ENCODE data around the gene RPS6KL1.

RPS6KL1 gene

GRCh38 chr14:74892745-74893144, 30.3 kb downstream of the RPS6KL1 start:
- TF ChIP-seq PKNOX1 (IDR thresholded peaks at IDR 0.05) (no peak), FOXK2 (IDR thresholded peaks at IDR 0.05) (no peak), SP1 (IDR thresholded peaks at IDR 0.05) (no peak), FOXM1 (IDR thresholded peaks at IDR 0.05; ENCODE audit: borderline replicate concordance) (no peak)
- DNase-seq (ENCODE audit: extremely low spot score) = no peak
- CTCF ChIA-PET = interaction anchor here (2.8 kb wide), 1 partner anchor 13 kb away, joined by 9 read pairs; no protein-coding TSS in a partner anchor
- POLR2A ChIA-PET = no interaction called here

GRCh38 chr14:74891870-74892269, 31.2 kb downstream of the RPS6KL1 start:
- no peak for DNase-seq (ENCODE audit: extremely low spot score)
- TF ChIP-seq PKNOX1 (IDR thresholded peaks at IDR 0.05) = no peak
- CTCF ChIA-PET = interaction anchor here (2.8 kb wide), 1 partner anchor 14 kb away, joined by 9 read pairs; no protein-coding TSS in a partner anchor
- POLR2A ChIA-PET = interaction anchor here (0.7 kb wide), 1 partner anchor 46 kb away, joined by 3 read pairs; no protein-coding TSS in a partner anchor

GRCh38 chr14:74890262-74890661, 32.8 kb downstream of the RPS6KL1 start:
- DNase-seq (ENCODE audit: extremely low spot score) = no peak
- CTCF ChIA-PET = interaction anchor here (1.1 kb wide), 1 partner anchor 29 kb away, joined by 3 read pairs; no protein-coding TSS in a partner anchor
- no peak for TF ChIP-seq ARNT (IDR thresholded peaks at IDR 0.05)
- no peak for TF ChIP-seq SP1 (IDR thresholded peaks at IDR 0.05)
- no peak for TF ChIP-seq BHLHE40 (IDR thresholded peaks at IDR 0.05; ENCODE audit: borderline replicate concordance)
- no peak for TF ChIP-seq PKNOX1 (IDR thresholded peaks at IDR 0.05)
- no peak for TF ChIP-seq NFRKB (IDR thresholded peaks at IDR 0.05)
- no peak for TF ChIP-seq ZNF384 (IDR thresholded peaks at IDR 0.05)
- TF ChIP-seq FOXK2 (IDR thresholded peaks at IDR 0.05) = no peak
- no peak for TF ChIP-seq SUZ12 (IDR thresholded peaks at IDR 0.05)
- POLR2A ChIA-PET = no interaction called here

DNA sequence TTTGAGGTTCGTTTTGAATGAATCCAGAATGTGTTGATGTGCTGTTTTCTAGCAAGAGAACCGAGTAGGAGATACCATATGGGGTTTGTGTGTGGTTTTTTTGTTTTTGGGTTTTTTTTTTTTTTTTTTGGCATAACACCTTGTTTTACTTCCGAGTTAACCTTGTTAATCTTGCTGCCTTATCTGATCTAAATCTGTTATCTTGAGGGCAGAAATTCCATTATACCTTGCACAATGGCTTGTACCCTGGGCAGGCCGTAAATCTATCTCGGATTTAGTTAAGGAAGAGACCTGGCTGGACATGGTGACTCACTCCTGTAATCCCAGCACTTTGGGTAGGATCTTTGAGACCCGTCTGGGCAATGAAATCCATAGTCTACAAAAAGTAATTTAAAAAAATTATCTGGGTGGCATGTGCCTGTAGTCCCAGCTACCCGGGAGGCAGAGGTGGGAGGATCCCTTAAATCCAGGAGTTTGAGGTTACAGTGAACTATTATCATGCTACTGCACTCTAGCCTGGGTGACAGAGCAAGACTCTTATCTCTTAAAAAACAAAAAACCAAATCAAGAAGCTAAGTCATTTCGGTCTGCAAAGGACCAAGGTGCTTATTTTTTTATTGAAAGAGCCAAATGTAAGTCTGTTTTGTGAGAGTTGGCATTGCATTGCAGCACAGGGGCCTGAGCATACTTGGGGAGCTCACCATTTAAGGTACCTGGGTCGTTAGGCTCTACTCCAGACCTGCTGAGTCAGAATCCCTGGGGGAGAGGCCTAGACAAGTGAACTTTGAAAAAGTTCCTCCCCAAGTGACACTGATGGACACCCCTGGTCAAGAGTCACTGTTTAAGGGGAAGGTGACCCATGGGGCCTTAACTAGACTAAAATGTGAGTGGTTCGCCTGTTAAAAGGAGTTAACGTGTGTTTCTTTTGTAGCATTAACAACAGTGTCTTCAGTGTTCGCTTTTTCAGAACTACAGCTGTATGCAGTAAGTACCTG, 34.6 kb downstream of the RPS6KL1 start:
- POLR2A ChIA-PET = interaction anchor here (1.0 to 1.4 kb wide), 2 partner anchors 9 to 10 kb away, joined by 3 read pairs; no protein-coding TSS in a partner anchor
- DNase-seq (ENCODE audit: extremely low spot score) = no peak
- TF ChIP-seq PKNOX1 (IDR thresholded peaks at IDR 0.05) = 0 out of 2 replicates have a peak, but pooled peaks have one; percentile 7
- TF ChIP-seq SP1 (IDR thresholded peaks at IDR 0.05) = no peak
- 0 out of 2 replicates have a peak, but pooled peaks have one; percentile 25 for TF ChIP-seq ZNF384 (IDR thresholded peaks at IDR 0.05)
- TF ChIP-seq ARNT (IDR thresholded peaks at IDR 0.05) = no peak
- 0 out of 2 replicates have a peak, but pooled peaks have one; percentile 4 for TF ChIP-seq CTBP1 (IDR thresholded peaks at IDR 0.05; ENCODE audit: borderline replicate concordance)
- CTCF ChIA-PET = interaction anchor here (0.7 to 0.8 kb wide), 2 partner anchors 17 to 27 kb away, joined by 3 to 4 read pairs; no protein-coding TSS in a partner anchor

DNA sequence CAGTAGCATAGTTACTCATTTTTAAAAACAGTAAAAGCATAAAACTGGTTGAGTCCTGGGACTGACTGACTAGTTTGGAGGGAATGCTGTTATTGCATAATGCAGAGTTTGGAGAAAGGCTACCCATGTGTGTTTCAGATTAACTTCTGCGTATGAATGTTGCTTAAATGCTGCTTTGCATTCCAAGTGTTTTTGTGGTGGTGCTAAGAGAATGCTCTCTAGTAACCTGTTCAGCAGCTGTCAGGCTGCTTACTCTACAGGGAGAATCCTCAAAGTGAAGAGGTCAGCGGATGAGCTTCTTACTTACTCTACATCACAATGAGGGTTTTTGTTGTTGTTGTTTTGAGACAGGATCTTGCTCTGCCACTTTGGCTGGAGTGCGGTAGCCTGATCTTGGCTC, 37.1 kb downstream of the RPS6KL1 start:
- DNase-seq (ENCODE audit: extremely low spot score) = no peak
- ChIA-PET CTCF (no interaction called here), POLR2A (interaction anchor here (1.4 kb wide), 1 partner anchor 21 kb away, joined by 3 read pairs; no protein-coding TSS in a partner anchor)
- TF ChIP-seq TARDBP (IDR thresholded peaks at IDR 0.05) (no peak), FOXK2 (IDR thresholded peaks at IDR 0.05) (no peak), CTBP1 (IDR thresholded peaks at IDR 0.05; ENCODE audit: borderline replicate concordance) (no peak), ELF4 (IDR thresholded peaks at IDR 0.05) (no peak), SUZ12 (IDR thresholded peaks at IDR 0.05) (no peak), NFRKB (IDR thresholded peaks at IDR 0.05) (no peak), HDGF (IDR thresholded peaks at IDR 0.05; ENCODE audit: borderline replicate concordance) (no peak), PKNOX1 (IDR thresholded peaks at IDR 0.05) (no peak), LEF1 (IDR thresholded peaks at IDR 0.05; ENCODE audit: borderline replicate concordance) (no peak), SP1 (IDR thresholded peaks at IDR 0.05) (no peak), BHLHE40 (IDR thresholded peaks at IDR 0.05; ENCODE audit: borderline replicate concordance) (no peak), L3MBTL2 (conservative IDR thresholded peaks at IDR 0.05) (no peak), ARNT (IDR thresholded peaks at IDR 0.05) (no peak), ZNF384 (IDR thresholded peaks at IDR 0.05) (no peak), FOXM1 (IDR thresholded peaks at IDR 0.05; ENCODE audit: borderline replicate concordance) (no peak), FOXA1 (IDR thresholded peaks at IDR 0.05) (no peak)
